ENCODE measurements around the gene SIRPA. TPM values are rescaled to one million over a fixed set of nuclear protein-coding genes. Genes with fewer than 3 reads are reported as not detected.

SIRPA gene
- total RNA-seq, 1 donor from 2014 or later, result 28.0 TPM

GRCh38 chr20:1887756-1888155, 7.5 kb upstream of the SIRPA start:
- DNase-seq (ENCODE audit: low read depth in 2 of 2), result no peak

- peak in 1 of 2 donors; percentile 77 for DNase-seq (ENCODE audit: low read depth in 2 of 2)
Observed at GRCh38 chr20:1888796-1889463, 6.3 kb upstream of the SIRPA start.

GRCh38 chr20:1890469-1891262, 4.5 kb upstream of the SIRPA start:
- no peak for DNase-seq (ENCODE audit: low read depth in 2 of 2)

- no peak for DNase-seq (ENCODE audit: low read depth in 2 of 2)
Observed at GRCh38 chr20:1891263-1892118, 3.7 kb upstream of the SIRPA start.

GRCh38 chr20:1892119-1892385, 3.2 kb upstream of the SIRPA start:
- no peak for DNase-seq (ENCODE audit: low read depth in 2 of 2)

- no peak for DNase-seq (ENCODE audit: low read depth in 2 of 2)
Observed at GRCh38 chr20:1893721-1894470, 1.3 kb upstream of the SIRPA start.

- DNase-seq (ENCODE audit: low read depth in 2 of 2), result peak in 1 of 2 donors; percentile 77
Observed at GRCh38 chr20:1894471-1894950, 696 bp upstream of the SIRPA start.

GRCh38 chr20:1895674-1896483, 672 bp downstream of the SIRPA start:
- DNase-seq (ENCODE audit: low read depth in 2 of 2), result peak in 1 of 2 donors; percentile 25

GRCh38 chr20:1896484-1897258, 1.5 kb downstream of the SIRPA start:
- DNase-seq (ENCODE audit: low read depth in 2 of 2), result no peak

GRCh38 chr20:1897541-1897940, 2.3 kb downstream of the SIRPA start:
- no peak for DNase-seq (ENCODE audit: low read depth in 2 of 2)

GRCh38 chr20:1897965-1898464, 2.8 kb downstream of the SIRPA start:
- DNase-seq (ENCODE audit: low read depth in 2 of 2), result no peak

GRCh38 chr20:1898482-1899240, 3.5 kb downstream of the SIRPA start:
- no peak for DNase-seq (ENCODE audit: low read depth in 2 of 2)

- DNase-seq (ENCODE audit: low read depth in 2 of 2), result no peak
Observed at GRCh38 chr20:1899241-1899525, 4.0 kb downstream of the SIRPA start.

- DNase-seq (ENCODE audit: low read depth in 2 of 2), result peak; percentile 78 to 88
Observed at GRCh38 chr20:1900321-1900801, 5.2 kb downstream of the SIRPA start.

- no peak for DNase-seq (ENCODE audit: low read depth in 2 of 2)
Observed at GRCh38 chr20:1901704-1902103, 6.5 kb downstream of the SIRPA start.

- no peak for DNase-seq (ENCODE audit: low read depth in 2 of 2)
Observed at GRCh38 chr20:1902188-1902587, 7.0 kb downstream of the SIRPA start.

- DNase-seq (ENCODE audit: low read depth in 2 of 2), result no peak
Observed at GRCh38 chr20:1904135-1904534, 8.9 kb downstream of the SIRPA start.

GRCh38 chr20:1905009-1905408, 9.8 kb downstream of the SIRPA start:
- DNase-seq (ENCODE audit: low read depth in 2 of 2), result no peak

- no peak for DNase-seq (ENCODE audit: low read depth in 2 of 2)
Observed at GRCh38 chr20:1905693-1906092, 10.5 kb downstream of the SIRPA start.
